Endothelial cell (in vitro differentiated cells): ENCODE measurements around the gene PDZD8. TPM values are rescaled to one million over a fixed set of nuclear protein-coding genes. Genes with fewer than 3 reads are reported as not detected.

Experiments
- DNase-seq: peaks from one replicate; pipeline ENCODE4 v3.0.0; 2021; ENCODE audit warnings: low spot score
- H3K27ac Mint-ChIP-seq: one replicate; pipeline ENCODE4 v1.8.0; 2021; ENCODE audit warnings: mixed read lengths, inconsistent platforms; ENCODE audit not compliant: unreplicated experiment
- H3K27me3 Mint-ChIP-seq: one replicate; pipeline ENCODE4 v1.8.0; 2021; ENCODE audit warnings: mild to moderate bottlenecking, moderate library complexity, mixed read lengths, inconsistent platforms; ENCODE audit not compliant: unreplicated experiment
- H3K36me3 Mint-ChIP-seq: one replicate; pipeline ENCODE4 v1.8.0; 2021; ENCODE audit warnings: mild to moderate bottlenecking, low read depth, mixed read lengths, inconsistent platforms; ENCODE audit not compliant: unreplicated experiment
- H3K4me1 Mint-ChIP-seq: one replicate; pipeline ENCODE4 v1.8.0; 2021; ENCODE audit warnings: mild to moderate bottlenecking, mixed read lengths, inconsistent platforms; ENCODE audit not compliant: unreplicated experiment
- H3K4me3 Mint-ChIP-seq: one replicate; pipeline ENCODE4 v1.8.0; 2021; ENCODE audit warnings: mild to moderate bottlenecking, mixed read lengths, inconsistent platforms; ENCODE audit not compliant: unreplicated experiment
- H3K9me3 Mint-ChIP-seq: one replicate; pipeline ENCODE4 v1.8.0; 2021; ENCODE audit warnings: mixed read lengths, inconsistent platforms; ENCODE audit not compliant: unreplicated experiment
- CTCF ChIP-seq: fragments of 200-600 bp; sonication (generic); IDR thresholded peaks from one replicate; pipeline ENCODE4 v1.5.0; 2021; ENCODE audit warnings: antibody characterized with exemption; ENCODE audit not compliant: unreplicated experiment
- total RNA-seq: library from RNA; stranded (reverse); fragmentation: NEBNext Ultra II Directional; extraction: Animal tissue kit (Norgen Biotek cat#: 25700); gene quantifications from one replicate; pipeline ENCODE4 v1.2.1, GENCODE V29; 2021; ENCODE audit not compliant: unreplicated experiment

The PDZD8 gene
- total RNA-seq, 1 donor from 2014 or later = 25.6 TPM

- Mint-ChIP-seq H3K27ac (no peak overlapping the region), H3K4me1 (peaks cover 4% of the 10 kb centered on the region), H3K27me3 (peaks cover 2% of the 10 kb centered on the region), H3K4me3 (no peak overlapping the region), H3K9me3 (no peaks in the 10 kb centered on the region), H3K36me3 (no peaks in the 10 kb centered on the region)
- no peak for TF ChIP-seq CTCF
- DNase-seq = no peak
Measured at GRCh38 chr10:117398029-117398428, 22.8 kb upstream of the PDZD8 start.

- Mint-ChIP-seq H3K9me3 (no peaks in the 10 kb centered on the region), H3K27ac (peak overlapping the region; percentile 94), H3K4me1 (peaks cover 22% of the 10 kb centered on the region), H3K4me3 (no peak overlapping the region), H3K27me3 (peaks cover 6% of the 10 kb centered on the region), H3K36me3 (peaks cover 4% of the 10 kb centered on the region)
- TF ChIP-seq CTCF = no peak
- peak; percentile 43 for DNase-seq
Measured at GRCh38 chr10:117391436-117392205, 16.4 kb upstream of the PDZD8 start.

- Mint-ChIP-seq H3K27me3 (peaks cover 6% of the 10 kb centered on the region), H3K4me3 (no peak overlapping the region), H3K9me3 (no peaks in the 10 kb centered on the region), H3K27ac (no peak overlapping the region), H3K4me1 (peaks cover 22% of the 10 kb centered on the region), H3K36me3 (peaks cover 4% of the 10 kb centered on the region)
- DNase-seq = no peak
- no peak for TF ChIP-seq CTCF
Measured at GRCh38 chr10:117390420-117390819, 15.2 kb upstream of the PDZD8 start.

- no peak for DNase-seq
- H3K36me3 Mint-ChIP-seq = no peaks in the 10 kb centered on the region
- H3K4me1 Mint-ChIP-seq = peaks cover 14% of the 10 kb centered on the region
- no peak overlapping the region for H3K27ac Mint-ChIP-seq
- no peak overlapping the region for H3K4me3 Mint-ChIP-seq
- no peaks in the 10 kb centered on the region for H3K9me3 Mint-ChIP-seq
- no peaks in the 10 kb centered on the region for H3K27me3 Mint-ChIP-seq
- TF ChIP-seq CTCF = no peak
Measured at GRCh38 chr10:117386805-117387204, 11.6 kb upstream of the PDZD8 start.

- Mint-ChIP-seq H3K27ac (no peak overlapping the region), H3K4me3 (no peak overlapping the region), H3K27me3 (peaks cover 2% of the 10 kb centered on the region), H3K9me3 (no peaks in the 10 kb centered on the region), H3K36me3 (no peaks in the 10 kb centered on the region), H3K4me1 (no peaks in the 10 kb centered on the region)
- TF ChIP-seq CTCF = no peak
- DNase-seq = no peak
Measured at GRCh38 chr10:117382861-117383260, 7.6 kb upstream of the PDZD8 start.
